Mucosa of descending colon (tissue), 3 donors: ENCODE data around the gene NELL2. TPM values are rescaled to one million over a fixed set of nuclear protein-coding genes. Genes with fewer than 3 reads are reported as not detected.

Source experiments
- ATAC-seq: fragments of 200-7000 bp; cut with Tn5 transposase; one replicate; pipeline ENCODE4 v1.9.1; 2020; ENCODE audit warnings: mild to moderate bottlenecking, moderate library complexity
- DNase-seq, 3 donors: peaks; one replicate each; pipeline ENCODE4 v3.0.0-alpha.2; 2020
- H3K36me3 ChIP-seq: fragments of 200-600 bp; one replicate; pipeline ENCODE4 v1.8.0; 2021; ENCODE audit warnings: low read depth, mild to moderate bottlenecking
- H3K4me1 ChIP-seq: fragments of 200-600 bp; one replicate; pipeline ENCODE4 v1.8.0; 2021; ENCODE audit warnings: low read depth, mild to moderate bottlenecking
- H3K4me3 ChIP-seq: fragments of 200-600 bp; one replicate; pipeline ENCODE4 v1.8.0; 2021; ENCODE audit warnings: mild to moderate bottlenecking
- H3K9me3 ChIP-seq: fragments of 200-600 bp; one replicate; pipeline ENCODE4 v1.8.0; 2021; ENCODE audit warnings: mild to moderate bottlenecking
- CTCF ChIP-seq: fragments of 200-600 bp; IDR thresholded peaks from one replicate; pipeline ENCODE4 v1.8.0; 2022; ENCODE audit warnings: antibody characterized with exemption, mild to moderate bottlenecking
- intact Hi-C, 2 donors: fragments of 100-400 bp; cut with DNase I in 1 of 2; cut with micrococcal nuclease in 1 of 2; formaldehyde crosslinking; loops; one replicate each; pipeline versions ENCODE4 v1.11.0 to v1.11.1; 2022; cut with DNase I, micrococcal nuclease
- total RNA-seq, 3 donors: library from RNA; stranded (reverse); fragmentation: NEBNext Ultra II Directional in 2 of 3; extraction: Animal tissue kit (Norgen Biotek cat#: 25700) in 2 of 3; gene quantifications; one replicate each; pipeline versions ENCODE4 v1.2.1 to v1.2.4, GENCODE V29; 2021 to 2023
- donor health status: DM: no; HTN: no; CAD: no; lungs with moderate emphysema.
- donor health status: DM: no; HTN: no; CAD: no.
- donor health status: DM: no; HTN: yes; CAD: no.

Gene NELL2
- total RNA-seq, 3 donors from 2014 or later: 2.4 to 7.4 (median 5.8) TPM

- no peaks in the 10 kb centered on the region for H3K4me1 ChIP-seq
- TF ChIP-seq CTCF: no peak
- intact Hi-C loops: no loop called here
- H3K4me3 ChIP-seq: no peak overlapping the region
- H3K36me3 ChIP-seq: no peaks in the 10 kb centered on the region
- H3K9me3 ChIP-seq: peaks cover 2% of the 10 kb centered on the region
- DNase-seq (no peak), ATAC-seq (no peak)
Measured at GRCh38 chr12:44504799-44505198, 371.3 kb downstream of the NELL2 start.

GRCh38 chr12:44503329-44503728 is 372.8 kb downstream of the NELL2 start:
- TF ChIP-seq CTCF: no peak
- H3K4me3 ChIP-seq: no peak overlapping the region
- no peaks in the 10 kb centered on the region for H3K4me1 ChIP-seq
- intact Hi-C loops: no loop called here
- H3K9me3 ChIP-seq: peaks cover 2% of the 10 kb centered on the region
- DNase-seq (no peak), ATAC-seq (no peak)
- no peaks in the 10 kb centered on the region for H3K36me3 ChIP-seq

- intact Hi-C loops: no loop called here
- ATAC-seq: no peak
- Histone ChIP-seq H3K4me3 (no peak overlapping the region), H3K9me3 (peaks cover 2% of the 10 kb centered on the region), H3K36me3 (no peaks in the 10 kb centered on the region), H3K4me1 (no peaks in the 10 kb centered on the region)
- no peak for DNase-seq
- TF ChIP-seq CTCF: no peak
Measured at GRCh38 chr12:44502681-44503080, 373.4 kb downstream of the NELL2 start.

DNA sequence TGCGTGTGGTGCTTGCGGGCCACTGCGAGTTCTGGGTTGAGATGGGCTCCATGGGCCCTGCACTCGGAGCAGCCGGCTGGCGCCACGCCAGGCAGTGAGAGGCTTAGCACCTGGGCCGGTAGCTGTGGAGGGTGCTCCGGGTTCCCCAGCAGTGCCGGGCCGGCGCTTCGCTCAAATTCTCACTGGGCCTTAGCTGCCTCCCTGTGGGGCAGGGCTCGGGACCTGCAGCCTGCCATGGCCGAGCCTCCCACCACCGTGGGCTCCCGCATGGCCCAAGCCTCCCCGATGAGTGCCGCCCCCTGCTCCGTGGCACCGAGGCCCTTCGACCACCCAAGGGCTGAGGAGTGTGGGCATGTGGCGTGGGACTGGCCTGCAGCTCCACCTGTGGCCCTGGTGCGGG is 375.7 kb downstream of the NELL2 start:
- H3K4me1 ChIP-seq: no peaks in the 10 kb centered on the region
- intact Hi-C loops: no loop called here
- H3K9me3 ChIP-seq: peaks cover 2% of the 10 kb centered on the region
- no peak overlapping the region for H3K4me3 ChIP-seq
- H3K36me3 ChIP-seq: no peaks in the 10 kb centered on the region
- no peak for DNase-seq
- ATAC-seq: no peak
- TF ChIP-seq CTCF: no peak

DNA sequence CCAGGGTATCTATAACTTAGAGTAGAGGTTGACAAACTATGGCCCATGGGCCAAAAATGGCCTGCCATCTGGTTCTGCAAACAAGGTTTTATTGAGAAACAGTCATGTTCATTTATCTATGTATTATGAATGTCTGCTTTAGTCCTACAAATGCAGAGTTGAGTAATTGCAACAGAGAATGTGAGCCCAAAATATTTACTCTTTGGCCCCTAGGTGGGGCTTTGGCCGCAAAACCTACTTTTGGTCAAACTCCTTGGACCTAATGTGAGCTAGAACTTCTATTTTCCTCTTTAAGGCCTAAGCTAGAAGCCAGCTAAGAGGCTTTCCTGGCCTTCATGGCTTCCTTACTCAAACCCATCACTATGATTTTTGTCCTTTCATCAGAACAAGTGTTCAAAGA is 379.1 kb downstream of the NELL2 start:
- intact Hi-C loops: no loop called here
- H3K4me1 ChIP-seq: no peaks in the 10 kb centered on the region

More for the DNA sequence above, 379.1 kb downstream of the NELL2 start:
- Histone ChIP-seq H3K36me3 (no peaks in the 10 kb centered on the region), H3K4me3 (no peak overlapping the region), H3K9me3 (no peaks in the 10 kb centered on the region)
- no peak for ATAC-seq
- no peak for TF ChIP-seq CTCF
- no peak for DNase-seq
